Mammary microvascular endothelial cell (primary cell): Measurements from ENCODE around the gene CCNI2. TPM values are rescaled to one million over a fixed set of nuclear protein-coding genes. Genes with fewer than 3 reads are reported as not detected.

Experiments
- total RNA-seq: library from RNA; depleted of rRNA; stranded (reverse); fragments of >200 nt; gene quantifications from 2 replicates; pipeline ENCODE4 v1.2.3, GENCODE V29; 2015

The CCNI2 gene, protein sequence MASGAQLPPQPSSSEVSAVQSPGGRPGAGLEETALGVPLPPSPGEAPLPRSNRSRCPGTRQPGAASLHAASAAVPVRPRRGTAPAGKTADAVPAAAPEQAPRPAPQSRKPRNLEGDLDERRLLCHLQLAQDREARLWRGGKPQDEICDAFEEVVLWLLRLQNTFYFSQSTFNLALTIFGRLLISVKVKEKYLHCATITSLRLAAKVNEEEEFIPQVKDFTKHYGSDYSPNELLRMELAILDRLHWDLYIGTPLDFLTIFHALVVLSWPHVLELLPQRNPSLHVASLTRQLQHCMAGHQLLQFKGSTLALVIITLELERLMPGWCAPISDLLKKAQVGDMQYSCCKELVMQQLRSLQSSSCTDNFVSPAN
- 0.25 TPM in 1 of 2 replicates, not detected in the other for total RNA-seq

DNA sequence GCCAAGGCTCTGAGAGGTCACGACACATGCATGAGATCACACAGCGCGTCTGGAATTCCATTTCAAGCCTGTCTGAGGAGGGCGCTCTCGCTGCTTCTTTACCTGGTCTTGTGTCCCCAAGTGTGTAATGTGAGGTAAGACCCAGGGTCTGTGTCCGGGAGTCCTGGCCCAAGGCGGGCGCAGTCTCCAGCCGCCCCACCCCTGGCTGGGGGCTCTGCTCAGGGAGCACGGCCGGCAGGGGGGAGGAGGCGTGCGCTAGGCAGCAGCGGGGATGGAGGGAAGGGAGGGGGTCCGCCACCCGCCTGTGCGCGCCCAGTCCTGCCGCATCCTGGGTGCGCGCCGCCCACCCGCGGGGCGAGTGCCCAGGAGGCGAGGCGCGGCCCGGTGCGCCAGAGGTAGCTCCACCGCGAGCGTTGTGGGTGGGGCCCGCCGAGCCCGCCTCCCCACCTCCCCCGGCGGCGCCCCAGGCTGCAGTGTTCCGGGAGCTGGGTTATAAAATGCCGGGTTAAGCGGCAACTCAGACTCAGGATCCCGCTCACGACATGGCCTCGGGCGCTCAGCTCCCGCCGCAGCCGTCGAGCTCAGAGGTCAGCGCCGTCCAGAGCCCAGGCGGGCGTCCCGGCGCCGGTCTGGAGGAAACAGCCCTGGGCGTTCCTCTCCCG lies at the start of gene CCNI2:
Gene CCNI2 (plus strand): TSS at position 473 of the 662 bp plus-strand sequence. CDS start 70 bp downstream, at position 543.

DNA sequence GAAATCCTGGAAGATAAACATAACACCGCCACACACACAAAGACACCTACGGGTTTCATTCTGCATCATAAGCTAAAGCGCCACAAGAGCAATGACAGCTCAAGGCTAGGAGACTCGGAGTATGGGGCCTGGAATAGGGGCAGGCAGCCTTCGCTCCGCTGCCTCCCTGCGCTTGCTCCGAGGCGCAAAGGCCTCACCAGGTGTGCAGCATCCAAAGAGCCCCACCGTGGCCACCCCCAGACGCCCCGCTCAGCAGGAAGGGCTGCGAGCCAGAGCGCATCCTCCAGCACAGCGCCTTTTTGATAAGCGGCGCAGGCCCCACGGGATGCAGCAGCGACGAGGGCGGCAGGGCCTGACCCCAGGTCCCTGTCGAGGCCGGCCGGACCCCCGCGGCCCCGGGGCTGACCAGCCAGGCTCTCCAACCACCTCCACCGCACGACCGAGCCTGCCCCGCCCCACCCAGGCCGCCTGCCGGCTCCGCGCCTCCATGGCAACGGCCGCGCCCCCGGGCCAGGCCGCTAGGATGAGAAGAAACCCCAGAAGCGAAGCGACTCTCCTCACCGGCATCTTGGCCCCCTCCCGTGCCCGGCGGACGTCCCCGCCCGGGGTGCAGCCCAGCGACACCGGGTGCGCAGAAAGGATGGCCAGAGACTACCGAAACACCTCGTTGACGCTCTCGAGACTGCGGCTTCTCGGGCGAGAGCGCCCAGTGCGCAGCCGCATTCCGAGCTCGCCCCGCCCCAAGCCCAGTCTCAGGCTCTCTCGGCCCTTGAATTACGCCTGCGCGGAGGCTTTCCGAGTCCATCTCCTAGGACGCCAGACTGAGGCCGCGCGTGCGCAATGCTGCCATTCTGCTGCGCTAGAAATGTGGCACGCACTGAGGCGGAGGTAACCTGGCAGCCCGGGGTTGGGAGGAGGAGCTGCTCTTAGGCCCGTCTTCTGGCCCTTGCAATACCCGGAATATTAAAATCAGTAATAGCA lies 10.1 kb upstream of the CCNI2 start, which contains the start of gene KIF3A:
Gene KIF3A (minus strand): TSS at position 694 of the 981 bp plus-strand sequence. CDS start 127 bp downstream, at position 567.

DNA sequence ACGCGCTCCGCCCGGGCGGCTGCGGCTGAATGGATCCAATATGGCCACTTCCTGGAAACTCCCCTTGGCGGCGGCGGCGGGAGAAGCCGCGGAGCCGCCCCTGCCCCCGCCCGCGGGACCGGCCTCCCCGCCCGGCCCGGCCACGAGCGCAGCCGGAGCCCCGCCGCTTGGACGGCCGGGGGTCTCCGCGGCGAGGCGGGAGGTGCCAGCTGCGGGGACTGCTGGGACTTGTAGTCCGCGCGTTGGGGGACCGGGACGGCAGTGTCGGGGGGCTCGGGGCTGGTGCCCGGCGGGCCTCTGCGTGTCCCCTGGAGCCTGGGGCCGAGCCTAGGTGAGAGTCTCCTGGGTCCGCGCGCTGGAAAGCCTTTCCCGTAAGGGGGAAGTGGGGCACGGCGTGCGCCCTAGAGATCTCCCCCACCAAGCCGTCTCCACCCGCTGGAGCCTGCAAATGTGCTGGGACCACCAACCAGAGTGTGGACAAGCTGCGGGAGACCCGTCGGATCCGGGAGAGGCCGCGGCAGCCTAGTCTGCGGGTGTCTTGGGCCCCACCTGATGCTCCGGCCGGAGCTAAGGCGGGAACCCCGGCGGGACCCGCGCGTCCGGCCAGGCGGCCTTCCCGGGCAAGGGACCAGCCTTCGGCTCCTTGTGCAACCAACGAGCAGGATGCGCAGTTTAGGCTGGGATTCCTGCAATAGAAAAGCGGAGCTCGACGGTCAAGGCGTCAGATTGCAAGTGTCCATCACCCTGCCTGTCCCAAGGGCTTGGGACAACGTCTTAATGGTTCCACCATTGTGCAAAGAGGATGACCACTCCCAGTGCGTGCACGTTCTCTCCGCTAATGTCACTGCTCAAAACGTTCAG lies 30.2 kb downstream of the CCNI2 start, which contains the start of gene SEPTIN8:
Gene SEPTIN8 (minus strand): TSS at position 31 of the 861 bp plus-strand sequence. CDS start 102 bp downstream, outside the sequence.

Other genes starting within 250 kb of the CCNI2 start
- not detected in 2 replicates for gene IL5, start 203.9 kb upstream of the CCNI2 start, total RNA-seq
- 12.7 and 14.4 TPM in 2 replicates for gene RAD50, start 190.4 kb upstream of the CCNI2 start, total RNA-seq
- not detected in 2 replicates for gene IL13, start 89.3 kb upstream of the CCNI2 start, total RNA-seq
- not detected in 2 replicates for gene IL4, start 73.4 kb upstream of the CCNI2 start, total RNA-seq
- 5.3 and 6.6 TPM in 2 replicates for gene KIF3A, start 9.9 kb upstream of the CCNI2 start, total RNA-seq
- 45.8 and 52.3 TPM in 2 replicates for gene SEPTIN8, start 29.8 kb downstream of the CCNI2 start, total RNA-seq
- gene SOWAHA, start 65.9 kb downstream of the CCNI2 start, total RNA-seq = not detected in 2 replicates
- gene SHROOM1, start 83.2 kb downstream of the CCNI2 start, total RNA-seq = 11.4 and 13.9 TPM in 2 replicates
- gene GDF9, start 119.0 kb downstream of the CCNI2 start, total RNA-seq = not detected in 2 replicates
- 170 and 247 TPM in 2 replicates for gene UQCRQ, start 119.2 kb downstream of the CCNI2 start, total RNA-seq
- 0.39 TPM in 1 of 2 replicates, not detected in the other for gene LEAP2, start 126.2 kb downstream of the CCNI2 start, total RNA-seq
- 31.9 and 33.4 TPM in 2 replicates for gene AFF4, start 216.2 kb downstream of the CCNI2 start, total RNA-seq